NCI-H146 treated with DMSO at 0.1 percent for 48 hours (cell line): ENCODE results near the gene ZBTB39.
"Not testable (repeated sequence)": the region's sequence is repeated elsewhere in the genome, so short reads cannot be mapped to it uniquely, and the experiment has no call there.

Experiments
- DNase-seq: peaks from one replicate; lab custom pipeline; 2025; ENCODE audit not compliant: unreplicated experiment; lab: John Stamatoyannopoulos, UW

The ZBTB39 gene

GRCh38 chr12:56980941-56981530 is 25.3 kb downstream of the ZBTB39 start:
- no peak for DNase-seq

DNA sequence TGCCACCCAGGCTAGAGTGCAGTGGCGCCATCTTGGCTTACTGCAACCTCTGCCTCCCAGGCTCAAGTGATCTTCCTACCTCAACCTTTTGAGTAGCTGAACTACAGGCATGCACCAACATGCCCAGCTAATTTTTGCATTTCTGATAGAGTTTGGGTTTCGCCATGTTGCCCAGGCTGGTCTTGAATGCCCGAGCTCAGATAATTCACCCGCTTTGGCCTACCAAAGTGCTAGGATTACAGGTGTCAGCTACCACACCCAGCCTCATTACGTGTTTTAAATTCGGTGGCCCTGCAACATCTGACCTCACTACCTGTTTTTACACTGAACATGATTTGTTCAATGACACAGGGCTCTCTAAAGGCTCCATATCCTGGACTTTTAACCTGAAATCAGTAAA is 26.1 kb downstream of the ZBTB39 start:
- no peak for DNase-seq

DNA sequence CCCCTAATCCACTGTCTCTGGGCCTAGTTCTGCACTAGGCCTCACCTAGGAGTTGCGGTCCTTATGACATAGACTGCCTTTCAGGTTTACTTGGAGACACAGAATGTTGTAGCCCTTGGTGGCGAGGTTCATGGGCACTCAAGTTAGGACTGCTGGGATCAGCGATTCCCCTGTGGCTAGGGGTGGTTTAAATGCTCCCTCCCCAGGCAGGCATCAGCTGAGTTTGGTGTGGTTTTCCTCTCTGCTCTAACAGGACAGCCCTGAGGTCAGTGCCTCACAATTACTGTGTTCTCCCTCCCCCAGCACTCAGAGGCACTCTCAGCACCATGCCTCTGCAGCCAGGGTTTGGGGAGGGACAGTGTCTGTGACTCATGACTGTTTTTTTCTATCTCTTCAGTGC is 26.7 kb downstream of the ZBTB39 start:
- no peak for DNase-seq

DNA sequence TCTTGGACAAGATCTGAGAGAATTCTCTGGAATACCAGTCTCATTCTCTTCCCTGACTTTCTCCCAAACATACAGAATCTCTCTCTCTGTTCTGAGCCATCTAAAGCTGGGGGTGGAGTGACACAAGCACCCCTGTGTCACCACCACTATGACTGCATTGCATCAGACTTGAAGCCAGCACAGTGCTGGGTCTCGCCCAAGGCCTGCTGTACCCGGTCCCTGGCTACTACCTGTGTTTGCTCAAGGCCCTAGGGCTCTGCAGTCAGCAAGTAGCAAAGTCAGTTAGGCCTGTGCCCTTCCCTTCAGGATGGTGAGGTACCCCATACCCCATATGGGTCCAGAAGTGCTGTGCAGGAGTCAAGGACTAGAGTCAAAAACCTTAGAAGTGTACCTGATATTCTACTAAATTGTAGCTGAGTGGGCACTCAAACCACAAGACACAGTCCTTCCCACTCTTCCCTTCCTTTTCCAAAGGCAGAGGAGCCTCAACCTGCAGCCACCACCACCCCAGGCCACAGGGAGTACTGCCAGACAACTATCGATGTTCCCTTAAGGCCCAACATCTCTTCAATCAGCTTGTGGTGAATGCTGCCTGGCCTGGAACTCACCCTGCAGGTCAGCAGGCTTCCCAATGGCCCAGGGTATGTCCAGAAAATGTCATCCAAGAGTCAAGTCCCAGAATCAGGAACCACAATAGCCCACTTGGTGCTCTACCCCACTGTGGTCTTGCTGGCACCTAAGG is 27.8 kb downstream of the ZBTB39 start:
- DNase-seq: no peak

DNA sequence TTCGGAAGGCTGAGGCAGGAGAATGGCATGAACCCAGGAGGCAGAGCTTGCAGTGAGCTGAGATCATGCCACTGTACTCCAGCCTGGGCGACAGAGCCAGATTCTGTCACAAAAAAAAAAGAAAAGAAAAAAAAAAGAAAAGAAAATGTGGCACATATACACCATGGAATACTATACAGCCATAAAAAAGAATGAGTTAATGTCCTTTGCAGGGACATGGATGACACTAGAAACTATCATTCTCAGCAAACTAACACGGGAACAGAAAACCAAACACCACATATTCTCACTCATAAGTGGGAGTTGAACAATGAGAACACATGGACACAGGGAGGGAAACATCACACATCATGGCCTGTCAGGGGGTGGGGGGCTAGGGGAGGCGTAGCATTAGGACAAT is 29.0 kb downstream of the ZBTB39 start:
- DNase-seq: not testable (repeated sequence)

- not testable (repeated sequence) for DNase-seq
Measured at GRCh38 chr12:56974224-56974623, 32.1 kb downstream of the ZBTB39 start.

DNA sequence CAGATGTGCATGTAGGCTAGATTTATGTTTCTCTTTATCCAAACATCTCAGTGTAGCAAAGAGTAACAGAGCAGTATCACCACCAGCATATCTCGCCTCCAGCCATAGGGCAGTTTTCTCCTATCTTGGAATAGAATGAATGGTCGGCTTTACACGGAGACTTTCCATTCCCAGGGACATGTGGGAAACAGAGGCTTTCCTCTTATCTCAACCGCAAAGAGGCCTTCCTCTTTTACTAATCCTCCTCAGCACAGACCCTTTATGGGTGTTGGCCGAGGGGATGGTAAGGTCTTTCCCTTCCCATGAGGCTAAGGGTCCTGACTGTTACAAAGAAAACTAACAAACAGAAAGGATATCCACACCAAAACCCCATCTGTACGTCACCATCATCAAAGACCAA is 37.4 kb downstream of the ZBTB39 start:
- not testable (repeated sequence) for DNase-seq

DNA sequence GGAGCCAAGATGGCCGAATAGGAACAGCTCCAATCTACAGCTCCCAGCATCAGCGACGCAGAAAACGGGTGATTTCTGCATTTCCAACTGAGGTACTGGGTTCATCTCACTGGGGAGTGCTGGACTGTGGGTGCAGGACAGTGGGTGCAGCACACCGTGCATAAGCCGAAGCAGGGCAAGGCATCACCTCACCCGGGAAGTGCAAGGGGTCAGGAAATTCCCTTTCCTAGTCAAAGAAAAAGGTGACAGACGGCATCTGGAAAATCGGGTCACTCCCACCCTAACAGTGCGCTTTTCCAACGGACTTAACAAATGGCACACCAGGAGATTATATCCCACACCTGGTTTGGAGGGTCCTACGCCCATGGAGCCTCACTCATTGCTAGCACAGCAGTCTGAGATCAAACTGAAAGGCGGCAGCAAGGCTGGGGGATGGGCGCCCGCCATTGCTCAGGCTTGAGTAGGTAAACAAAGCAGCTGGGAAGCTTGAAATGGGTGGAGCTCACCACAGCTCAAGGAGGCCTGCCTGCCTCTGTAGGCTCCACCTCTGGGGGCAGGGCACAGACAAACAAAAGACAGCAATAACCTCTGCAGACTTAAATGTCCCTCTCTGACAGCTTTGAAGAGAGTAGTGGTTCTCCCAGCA is 40.2 kb downstream of the ZBTB39 start:
- not testable (repeated sequence) for DNase-seq

DNA sequence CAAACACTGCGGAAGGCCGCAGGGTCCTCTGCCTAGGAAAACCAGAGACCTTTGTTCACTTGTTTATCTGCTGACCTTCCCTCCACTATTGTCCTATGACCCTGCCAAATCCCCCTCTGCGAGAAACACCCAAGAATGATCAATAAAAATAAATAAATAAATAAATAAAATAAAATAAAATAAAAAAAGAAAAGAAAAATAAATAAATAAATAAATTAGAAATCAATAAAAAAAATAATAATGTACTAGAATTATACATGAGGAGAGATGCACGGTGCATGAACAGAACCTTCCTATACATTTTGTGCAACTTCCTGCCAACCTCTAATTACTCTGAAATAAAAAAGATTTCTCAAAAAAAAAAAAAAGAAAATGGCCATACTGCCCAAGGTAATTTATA is 41.2 kb downstream of the ZBTB39 start:
- DNase-seq: not testable (repeated sequence)

DNA sequence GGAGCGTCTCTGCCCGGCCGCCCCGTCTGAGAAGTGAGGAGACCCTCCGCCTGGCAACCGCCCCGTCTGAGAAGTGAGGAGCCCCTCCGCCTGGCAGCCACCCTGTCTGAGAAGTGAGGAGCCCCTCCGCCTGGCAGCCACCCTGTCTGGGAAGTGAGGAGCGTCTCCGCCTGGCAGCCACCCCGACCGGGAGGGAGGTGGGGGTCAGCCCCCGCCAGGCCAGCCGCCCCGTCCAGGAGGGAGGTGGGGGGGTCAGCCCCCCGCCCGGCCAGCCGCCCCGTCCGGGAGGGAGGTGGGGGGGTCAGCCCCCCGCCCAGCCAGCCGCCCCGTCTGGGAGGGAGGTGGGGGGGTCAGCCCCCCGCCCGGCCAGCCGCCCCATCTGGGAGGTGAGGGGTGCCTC is 42.8 kb downstream of the ZBTB39 start:
- DNase-seq: not testable (repeated sequence)

DNA sequence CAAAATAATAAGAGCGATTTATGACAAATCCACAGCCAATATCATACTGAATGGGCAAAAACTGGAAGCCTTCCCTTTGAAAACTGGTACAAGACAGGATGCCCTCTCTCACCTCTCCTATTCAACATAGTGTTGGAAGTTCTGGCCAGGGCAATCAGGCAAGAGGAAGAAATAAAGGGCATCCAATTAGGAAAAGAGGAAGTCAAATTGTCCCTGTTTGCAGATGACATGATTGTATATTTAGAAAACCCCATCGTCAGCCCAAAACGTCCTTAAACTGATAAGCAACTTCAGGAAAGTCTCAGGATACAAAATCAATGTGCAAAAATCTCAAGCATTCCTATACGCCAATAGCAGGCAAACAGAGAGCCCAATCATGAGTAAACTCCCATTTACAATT is 44.1 kb downstream of the ZBTB39 start:
- not testable (repeated sequence) for DNase-seq

GRCh38 chr12:56958422-56958821 is 47.9 kb downstream of the ZBTB39 start:
- DNase-seq: no peak

DNA sequence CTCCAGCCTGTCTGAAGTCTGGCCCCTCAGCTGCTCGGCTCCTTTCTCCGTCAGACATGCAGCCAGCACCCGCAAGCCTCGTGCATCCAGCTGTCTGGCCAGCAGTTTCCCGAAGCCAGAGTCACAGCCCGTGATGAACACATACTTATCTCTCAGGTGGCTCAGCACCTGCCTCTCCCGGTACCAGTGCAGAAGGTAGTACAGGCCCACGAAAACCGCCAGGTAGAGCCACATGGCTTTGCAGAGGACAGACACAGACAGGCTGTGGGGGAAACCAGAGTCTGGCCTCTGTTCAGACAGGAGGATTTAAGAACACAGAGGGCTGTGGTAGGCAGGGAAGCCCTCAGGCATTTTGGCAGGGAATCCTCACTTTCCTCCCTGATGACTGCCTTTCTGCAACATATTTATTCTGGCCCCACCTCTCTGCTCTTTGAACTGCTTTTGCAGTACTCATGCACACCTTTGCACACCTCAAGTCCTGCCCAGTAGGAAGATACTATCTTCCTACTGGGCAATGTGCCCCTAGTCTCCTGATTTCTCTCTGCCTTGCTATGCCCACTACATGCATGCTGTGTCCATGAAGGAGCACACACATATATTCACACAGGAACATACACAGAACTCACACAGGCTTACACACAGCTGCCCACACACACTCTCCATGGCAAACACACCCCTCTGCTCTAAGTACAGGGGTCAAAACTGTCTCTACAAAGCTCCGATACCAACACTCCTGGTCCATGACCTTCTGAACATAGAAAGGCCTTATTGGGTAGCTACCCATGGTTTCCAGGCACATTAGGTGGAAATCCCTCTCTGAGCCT is 48.9 kb downstream of the ZBTB39 start, which contains the start of gene RDH16:
Gene RDH16 (minus strand): TSS at position 380 of the 824 bp plus-strand sequence. CDS start 146 bp downstream, at position 234.
- no peak for DNase-seq

DNA sequence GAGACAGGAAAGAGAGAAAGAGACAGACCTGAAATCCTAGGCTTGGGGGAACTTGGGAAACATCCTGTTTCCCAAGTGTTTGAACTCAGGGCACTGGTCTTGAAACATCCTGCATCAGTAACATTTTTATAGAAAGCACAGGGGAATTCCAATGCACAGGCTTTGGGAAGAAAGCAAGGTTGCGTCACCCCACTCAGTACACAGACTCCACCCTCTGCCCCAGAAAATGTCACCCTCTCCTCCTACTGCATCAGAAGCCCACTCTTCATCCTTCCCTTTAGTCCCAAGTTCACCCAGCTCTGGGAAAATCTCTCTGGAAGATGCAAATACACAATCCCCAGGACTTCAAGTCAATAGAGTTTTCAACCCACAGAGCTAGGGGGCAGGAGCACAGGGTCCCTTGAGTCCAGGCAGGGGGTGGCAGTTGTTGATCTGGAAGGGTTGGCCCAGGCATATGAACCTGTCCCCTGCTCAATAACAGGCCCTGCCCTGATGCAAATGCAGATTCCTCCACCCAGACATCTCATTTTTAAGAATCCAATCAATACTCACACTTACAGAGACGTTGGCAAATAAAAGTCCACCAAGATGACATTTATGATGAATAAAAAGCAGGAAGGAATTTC is 50.6 kb downstream of the ZBTB39 start:
- no peak for DNase-seq

- no peak for DNase-seq
Measured at GRCh38 chr12:56954958-56955355, 51.4 kb downstream of the ZBTB39 start.

DNA sequence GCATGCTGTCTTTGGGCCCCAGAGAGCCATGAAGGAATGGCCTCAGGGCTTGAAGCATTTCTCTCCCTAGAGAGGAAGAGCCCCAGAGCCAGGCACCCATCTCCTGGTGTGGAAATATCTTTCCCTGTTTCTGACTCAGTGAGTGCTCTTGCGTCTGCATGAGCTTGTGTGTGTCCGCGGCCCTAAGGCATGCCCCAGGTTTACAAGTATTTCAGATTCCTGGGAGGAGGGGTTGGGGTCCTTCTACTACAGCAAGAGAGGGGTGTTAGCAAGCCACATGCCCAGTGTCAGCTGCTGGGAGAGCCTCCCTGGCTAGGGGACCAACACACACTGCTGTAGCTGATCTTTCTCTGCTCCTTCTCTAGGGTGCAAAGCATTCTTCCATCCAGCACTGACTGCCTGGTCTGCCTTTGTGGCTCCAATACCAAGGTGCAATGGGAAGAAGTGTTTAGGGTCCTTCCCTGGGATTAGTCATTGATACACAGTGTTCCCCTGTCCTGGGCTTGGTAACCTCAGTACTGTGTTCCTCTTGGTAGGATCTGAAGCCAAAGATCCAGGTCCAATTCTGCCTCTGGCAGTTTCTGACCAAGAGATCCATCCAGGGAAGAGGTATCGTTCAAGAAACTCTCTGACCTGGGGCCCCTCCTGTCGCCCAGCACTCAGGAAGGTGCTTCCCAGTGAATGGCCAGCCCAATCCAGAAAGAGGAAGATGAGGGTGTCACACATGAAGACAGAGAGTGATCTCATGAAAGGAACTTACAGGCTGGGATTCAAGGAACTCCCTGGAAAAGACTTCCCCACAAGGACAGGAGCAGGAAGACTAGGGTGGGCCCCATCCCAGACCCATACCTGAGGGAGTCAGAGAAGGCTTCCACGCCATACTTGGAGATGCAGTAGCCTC is 52.0 kb downstream of the ZBTB39 start:
- DNase-seq: no peak

DNA sequence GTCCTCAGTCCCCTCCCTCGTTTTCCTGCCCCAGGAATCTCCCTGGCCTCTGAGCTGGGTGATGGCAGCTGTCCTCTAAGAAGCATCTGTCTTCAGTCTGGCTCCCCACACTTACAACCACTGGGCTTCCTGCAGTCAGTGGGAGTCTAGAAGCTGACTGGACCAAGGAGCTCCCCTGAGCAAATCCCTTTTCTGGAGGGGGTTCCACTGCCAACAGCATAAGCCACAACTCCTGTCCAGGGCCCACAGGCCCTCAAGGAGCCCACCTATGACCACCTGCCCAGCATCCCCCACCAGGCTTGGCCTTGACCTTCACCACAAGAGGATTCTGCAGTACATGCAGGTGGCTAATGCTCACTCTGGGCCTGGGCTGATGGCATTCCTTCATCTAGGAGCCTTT is 53.0 kb downstream of the ZBTB39 start:
- no peak for DNase-seq

GRCh38 chr12:56951582-56952339 is 54.6 kb downstream of the ZBTB39 start:
- DNase-seq: no peak

GRCh38 chr12:56948881-56949280 is 57.5 kb downstream of the ZBTB39 start:
- no peak for DNase-seq
